Memory B cell (primary cell): ENCODE results near the gene IFI35.

ENCODE experiments used
- ATAC-seq: fragments of 150-1000 bp; cut with Tn5 transposase; 2 replicates; pipeline ENCODE4 v1.10.0; 2021; ENCODE audit warnings: low read depth, mild to moderate bottlenecking, moderate library complexity
- DNase-seq, 2 donors: peaks; one replicate each; pipeline ENCODE4 v3.0.0; 2022; ENCODE audit warnings: low spot score in 2 of 2
- H3K27ac Mint-ChIP-seq: one replicate; pipeline ENCODE4 v1.8.0; 2022; ENCODE audit warnings: mild to moderate bottlenecking, moderate library complexity, mixed read lengths
- H3K27me3 Mint-ChIP-seq: one replicate; pipeline ENCODE4 v1.8.0; 2022; ENCODE audit warnings: mixed read lengths
- H3K36me3 Mint-ChIP-seq: one replicate; pipeline ENCODE4 v1.8.0; 2022; ENCODE audit warnings: mild to moderate bottlenecking, mixed read lengths
- H3K4me1 Mint-ChIP-seq: one replicate; pipeline ENCODE4 v1.8.0; 2022; ENCODE audit warnings: mixed read lengths
- H3K4me3 Mint-ChIP-seq: one replicate; pipeline ENCODE4 v1.8.0; 2022; ENCODE audit warnings: mild to moderate bottlenecking, moderate library complexity, mixed read lengths
- H3K9me3 Mint-ChIP-seq: one replicate; pipeline ENCODE4 v1.8.0; 2022; ENCODE audit warnings: mixed read lengths

IFI35 gene

GRCh38 chr17:43024407-43025289 is 18.1 kb downstream of the IFI35 start, which contains the start of gene RND2:
Gene RND2 (plus strand): TSS chr17:43025231. CDS start chr17:43025348, 117 bp downstream.
- Mint-ChIP-seq H3K9me3 (no peaks in the 10 kb centered on the region), H3K27me3 (no peaks in the 10 kb centered on the region), H3K4me3 (peak within 1 kb of the TSS; percentile 89), H3K27ac (peak within 1 kb of the TSS; percentile 90), H3K4me1 (peaks cover 25% of the 10 kb centered on the region), H3K36me3 (no peaks in the 10 kb centered on the region)
- ATAC-seq (peak; percentile 70), DNase-seq (peak; percentile 79 to 85)

- Mint-ChIP-seq H3K36me3 (no peaks in the 10 kb centered on the region), H3K9me3 (no peaks in the 10 kb centered on the region), H3K4me1 (peaks cover 21% of the 10 kb centered on the region), H3K27me3 (no peaks in the 10 kb centered on the region), H3K4me3 (peak overlapping the region; percentile 82), H3K27ac (peak overlapping the region; percentile 41)
- DNase-seq (no peak), ATAC-seq (no peak)
Observed at GRCh38 chr17:43025290-43025657, 18.7 kb downstream of the IFI35 start.

- Mint-ChIP-seq H3K27ac (peak overlapping the region; percentile 41), H3K4me3 (peak overlapping the region; percentile 82), H3K27me3 (no peaks in the 10 kb centered on the region), H3K36me3 (no peaks in the 10 kb centered on the region), H3K4me1 (peaks cover 18% of the 10 kb centered on the region), H3K9me3 (no peaks in the 10 kb centered on the region)
- ATAC-seq (no peak), DNase-seq (no peak)
Observed at GRCh38 chr17:43025766-43026537, 19.4 kb downstream of the IFI35 start.

GRCh38 chr17:43026595-43026994 is 20.0 kb downstream of the IFI35 start:
- Mint-ChIP-seq H3K27me3 (no peaks in the 10 kb centered on the region), H3K9me3 (no peaks in the 10 kb centered on the region), H3K4me1 (peaks cover 14% of the 10 kb centered on the region), H3K36me3 (no peaks in the 10 kb centered on the region), H3K27ac (no peak overlapping the region), H3K4me3 (no peak overlapping the region)
- ATAC-seq = no peak
- no peak for DNase-seq

GRCh38 chr17:43027091-43028032 is 20.8 kb downstream of the IFI35 start:
- DNase-seq (no peak), ATAC-seq (no peak)
- Mint-ChIP-seq H3K27ac (no peak overlapping the region), H3K9me3 (no peaks in the 10 kb centered on the region), H3K4me1 (peaks cover 14% of the 10 kb centered on the region), H3K36me3 (no peaks in the 10 kb centered on the region), H3K4me3 (no peak overlapping the region), H3K27me3 (no peaks in the 10 kb centered on the region)

GRCh38 chr17:43028221-43028861 is 21.8 kb downstream of the IFI35 start:
- peaks cover 14% of the 10 kb centered on the region for H3K4me1 Mint-ChIP-seq
- no peak overlapping the region for H3K4me3 Mint-ChIP-seq
- H3K27ac Mint-ChIP-seq = no peak overlapping the region
- no peaks in the 10 kb centered on the region for H3K9me3 Mint-ChIP-seq
- no peaks in the 10 kb centered on the region for H3K36me3 Mint-ChIP-seq
- DNase-seq (no peak), ATAC-seq (no peak)
- no peaks in the 10 kb centered on the region for H3K27me3 Mint-ChIP-seq

- no peak overlapping the region for H3K27ac Mint-ChIP-seq
- ATAC-seq (no peak), DNase-seq (no peak)
- no peaks in the 10 kb centered on the region for H3K27me3 Mint-ChIP-seq
- H3K4me1 Mint-ChIP-seq = peaks cover 7% of the 10 kb centered on the region
- H3K36me3 Mint-ChIP-seq = no peaks in the 10 kb centered on the region
- H3K4me3 Mint-ChIP-seq = no peak overlapping the region
- H3K9me3 Mint-ChIP-seq = no peaks in the 10 kb centered on the region
Observed at GRCh38 chr17:43030137-43030767, 23.7 kb downstream of the IFI35 start.

- no peak overlapping the region for H3K4me3 Mint-ChIP-seq
- no peaks in the 10 kb centered on the region for H3K36me3 Mint-ChIP-seq
- H3K27me3 Mint-ChIP-seq = no peaks in the 10 kb centered on the region
- DNase-seq (no peak), ATAC-seq (no peak)
- H3K27ac Mint-ChIP-seq = no peak overlapping the region
- H3K9me3 Mint-ChIP-seq = no peaks in the 10 kb centered on the region
- H3K4me1 Mint-ChIP-seq = peaks cover 3% of the 10 kb centered on the region
Observed at GRCh38 chr17:43031666-43032065, 25.1 kb downstream of the IFI35 start.

- Mint-ChIP-seq H3K4me1 (no peaks in the 10 kb centered on the region), H3K27me3 (no peaks in the 10 kb centered on the region), H3K4me3 (no peak overlapping the region), H3K36me3 (no peaks in the 10 kb centered on the region), H3K9me3 (no peaks in the 10 kb centered on the region), H3K27ac (no peak overlapping the region)
- ATAC-seq (no peak), DNase-seq (no peak)
Observed at GRCh38 chr17:43033948-43034881, 27.6 kb downstream of the IFI35 start.

GRCh38 chr17:43034894-43035293 is 28.3 kb downstream of the IFI35 start:
- Mint-ChIP-seq H3K27me3 (no peaks in the 10 kb centered on the region), H3K4me3 (no peak overlapping the region), H3K36me3 (no peaks in the 10 kb centered on the region), H3K9me3 (no peaks in the 10 kb centered on the region), H3K4me1 (no peaks in the 10 kb centered on the region), H3K27ac (no peak overlapping the region)
- DNase-seq (no peak), ATAC-seq (no peak)

- DNase-seq (no peak), ATAC-seq (no peak)
- H3K27me3 Mint-ChIP-seq = no peaks in the 10 kb centered on the region
- H3K9me3 Mint-ChIP-seq = no peaks in the 10 kb centered on the region
- no peak overlapping the region for H3K27ac Mint-ChIP-seq
- H3K4me1 Mint-ChIP-seq = no peaks in the 10 kb centered on the region
- H3K36me3 Mint-ChIP-seq = no peaks in the 10 kb centered on the region
- no peak overlapping the region for H3K4me3 Mint-ChIP-seq
Observed at GRCh38 chr17:43039646-43040045, 33.1 kb downstream of the IFI35 start.

GRCh38 chr17:43040655-43041054 is 34.1 kb downstream of the IFI35 start:
- Mint-ChIP-seq H3K36me3 (no peaks in the 10 kb centered on the region), H3K9me3 (no peaks in the 10 kb centered on the region), H3K27me3 (no peaks in the 10 kb centered on the region), H3K4me3 (no peak overlapping the region), H3K27ac (no peak overlapping the region), H3K4me1 (no peaks in the 10 kb centered on the region)
- ATAC-seq (no peak), DNase-seq (no peak)
